OCI-LY1 (cell line): ENCODE measurements around the gene NREP.

Source experiments
- CTCF ChIP-seq: fragments of 200-600 bp; sonication (generic), shearing (Covaris generic); IDR thresholded peaks from 2 replicates; pipeline ENCODE4 v1.5.1; 2017; ENCODE audit warnings: mild to moderate bottlenecking, antibody characterized with exemption, low read length, moderate library complexity, mixed read lengths
- EZH2 ChIP-seq: fragments of 200-600 bp; sonication (generic), shearing (Covaris generic); IDR thresholded peaks from 2 replicates; pipeline ENCODE4 v1.8.0; 2017; ENCODE audit warnings: borderline replicate concordance, mixed run types, mild to moderate bottlenecking, antibody characterized with exemption, low read length, moderate library complexity, mixed read lengths

- TF ChIP-seq CTCF, result no peak
- TF ChIP-seq EZH2, result no peak
Observed at GRCh38 chr5:111733571-111733970, 23.4 kb downstream of the NREP start.
